ENCODE results near the gene GNAZ. TPM values are rescaled to one million over a fixed set of nuclear protein-coding genes. Genes with fewer than 3 reads are reported as not detected.

The GNAZ gene
- total RNA-seq, 2 donors from 2014 or later, result 0.56 to 0.89 TPM

DNA sequence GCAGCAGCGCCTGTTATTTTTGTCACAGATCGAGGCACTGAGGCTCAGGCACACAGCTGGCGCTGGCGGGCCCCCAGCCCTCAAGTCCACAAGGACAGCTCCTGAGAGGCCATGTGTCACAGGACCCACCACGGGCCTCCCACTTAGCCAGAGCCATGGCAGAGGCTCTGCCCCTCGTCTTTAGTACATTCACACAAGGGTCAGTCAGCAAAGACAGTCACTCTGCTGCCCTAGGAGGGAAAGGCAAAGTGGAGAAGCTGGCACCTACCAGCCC is 29.1 kb downstream of the GNAZ start:
- H3K36me3 Mint-ChIP-seq (ENCODE audit: insufficient read depth in 2 of 2), result no peaks in the 10 kb centered on the region
- H3K4me1 Mint-ChIP-seq (ENCODE audit: low read depth), result no peaks in the 10 kb centered on the region
- no peaks in the 10 kb centered on the region for H3K27me3 Mint-ChIP-seq (ENCODE audit: low read depth)
- ATAC-seq (replicated peaks in 1 of 2) (no peak), DNase-seq (no peak)
- no peak overlapping the region for H3K27ac Mint-ChIP-seq
- no peak overlapping the region for H3K4me3 Mint-ChIP-seq
- H3K9me3 Mint-ChIP-seq, result no peaks in the 10 kb centered on the region

DNA sequence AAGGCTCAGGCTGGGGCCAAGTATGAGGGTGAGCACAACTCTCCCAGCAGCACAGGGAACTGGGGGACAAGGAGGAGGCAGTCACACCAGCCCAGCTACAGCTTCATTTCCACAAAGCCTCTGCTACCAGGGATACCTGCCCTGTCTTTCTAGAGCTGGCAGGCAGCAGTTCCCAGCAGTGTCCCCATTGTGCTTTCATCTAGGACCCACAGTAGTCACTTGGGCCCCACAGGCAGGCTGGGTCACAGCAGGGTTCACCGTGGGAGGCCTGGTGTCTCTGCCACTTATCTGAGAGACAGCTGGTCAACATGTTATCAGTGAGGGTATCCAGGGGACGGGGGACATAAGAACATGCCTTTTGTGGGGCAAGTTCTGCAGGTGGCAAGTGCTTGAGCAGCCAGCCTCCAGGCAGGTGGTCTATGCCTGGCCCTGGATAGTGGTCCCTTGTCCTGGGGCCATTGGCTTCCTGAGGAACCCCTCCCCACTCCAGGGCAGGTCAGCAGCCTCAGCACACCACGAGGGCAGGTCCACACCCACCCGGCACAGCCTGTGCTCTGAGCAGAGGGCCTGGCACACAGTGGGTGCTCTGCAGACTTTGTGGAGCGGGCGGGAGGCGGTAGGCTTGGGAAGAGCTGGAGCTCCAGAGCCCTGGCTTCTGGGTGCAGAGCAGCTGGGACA is 29.9 kb downstream of the GNAZ start:
- H3K4me1 Mint-ChIP-seq (ENCODE audit: low read depth), result no peaks in the 10 kb centered on the region
- no peaks in the 10 kb centered on the region for H3K9me3 Mint-ChIP-seq
- no peaks in the 10 kb centered on the region for H3K36me3 Mint-ChIP-seq (ENCODE audit: insufficient read depth in 2 of 2)
- no peak overlapping the region for H3K27ac Mint-ChIP-seq
- DNase-seq (no peak), ATAC-seq (replicated peaks in 1 of 2) (no peak)
- no peaks in the 10 kb centered on the region for H3K27me3 Mint-ChIP-seq (ENCODE audit: low read depth)
- no peak overlapping the region for H3K4me3 Mint-ChIP-seq

DNA sequence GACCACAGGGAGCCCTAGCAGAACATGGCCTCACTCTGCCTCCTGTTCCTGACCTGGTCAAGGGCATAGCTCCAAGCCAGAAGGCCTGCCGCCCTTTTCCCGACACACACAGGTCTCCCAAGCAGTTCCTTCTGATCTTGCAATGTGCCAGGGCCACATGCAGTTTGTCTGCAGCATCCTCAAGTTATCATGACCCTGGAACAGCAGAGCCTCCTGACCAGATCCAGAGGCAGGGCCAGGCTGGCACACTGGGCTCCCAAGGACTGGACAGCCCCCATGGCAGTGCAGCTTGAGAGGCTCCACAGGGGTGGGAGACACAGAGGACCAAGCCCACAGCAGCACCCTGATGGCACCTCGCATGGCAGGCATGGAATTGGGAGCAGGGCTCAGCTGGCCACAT is 31.2 kb downstream of the GNAZ start:
- H3K4me3 Mint-ChIP-seq, result no peak overlapping the region
- H3K4me1 Mint-ChIP-seq (ENCODE audit: low read depth), result no peaks in the 10 kb centered on the region
- H3K36me3 Mint-ChIP-seq (ENCODE audit: insufficient read depth in 2 of 2), result no peaks in the 10 kb centered on the region
- ATAC-seq (replicated peaks in 1 of 2) (no peak), DNase-seq (no peak)
- no peaks in the 10 kb centered on the region for H3K9me3 Mint-ChIP-seq
- H3K27me3 Mint-ChIP-seq (ENCODE audit: low read depth), result no peaks in the 10 kb centered on the region
- H3K27ac Mint-ChIP-seq, result no peak overlapping the region

DNA sequence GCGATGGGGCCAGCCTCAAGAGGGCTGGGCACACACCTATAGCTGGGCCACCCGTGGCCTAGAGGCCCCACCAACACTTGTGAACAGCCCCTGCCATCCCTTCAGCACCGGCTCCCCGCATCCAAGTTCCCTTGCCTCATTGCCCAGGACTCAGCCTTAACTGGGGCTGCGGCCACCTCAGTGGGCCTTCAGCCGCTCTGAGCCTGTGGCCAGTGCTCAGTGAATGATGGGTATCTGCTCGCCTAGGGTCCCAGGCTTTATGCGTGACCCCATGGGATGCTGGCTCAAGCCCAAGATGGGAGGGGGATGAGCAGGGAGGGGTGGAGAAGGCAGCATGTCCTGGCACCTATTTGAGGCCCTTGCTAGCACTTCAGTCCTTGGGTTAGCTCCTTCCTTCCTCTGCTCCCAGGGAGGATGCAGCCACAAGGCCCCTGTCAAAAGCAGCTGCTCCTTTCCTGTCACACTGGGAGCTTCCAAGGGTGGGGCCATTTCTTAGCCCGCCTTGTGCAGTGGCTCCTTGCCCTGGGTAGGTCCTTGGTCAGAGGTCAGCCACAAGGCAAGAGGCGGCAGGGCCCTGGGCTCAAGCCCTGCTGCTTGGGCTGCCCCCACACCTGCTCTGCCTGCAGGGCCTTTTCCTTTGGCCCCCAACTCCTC is 31.8 kb downstream of the GNAZ start:
- Mint-ChIP-seq H3K4me3 (no peak overlapping the region), H3K4me1 (ENCODE audit: low read depth) (no peaks in the 10 kb centered on the region), H3K27ac (no peak overlapping the region), H3K9me3 (no peaks in the 10 kb centered on the region), H3K36me3 (ENCODE audit: insufficient read depth in 2 of 2) (no peaks in the 10 kb centered on the region), H3K27me3 (ENCODE audit: low read depth) (no peaks in the 10 kb centered on the region)
- DNase-seq, result no peak
- no peak for ATAC-seq (replicated peaks in 1 of 2)

DNA sequence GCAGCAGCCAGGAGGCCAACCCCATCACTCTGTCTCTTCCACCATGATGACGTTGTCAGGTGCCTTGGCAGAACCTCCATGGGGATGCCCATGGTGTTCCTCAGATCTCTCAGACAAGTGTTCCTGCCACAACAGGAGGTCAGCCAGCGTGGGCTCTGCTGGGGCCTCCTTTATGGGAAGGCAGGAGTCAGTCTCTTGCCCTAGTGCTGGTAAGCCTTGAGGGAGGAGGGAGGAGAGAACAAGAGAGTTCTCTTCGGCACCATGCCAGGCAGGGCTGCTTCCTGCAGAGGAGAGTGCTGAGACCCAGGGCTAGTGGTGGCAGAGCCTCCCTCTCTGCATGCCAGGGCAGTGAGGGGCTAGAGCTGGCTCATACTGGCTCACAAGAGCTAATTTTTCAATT is 32.5 kb downstream of the GNAZ start:
- Mint-ChIP-seq H3K27ac (no peak overlapping the region), H3K27me3 (ENCODE audit: low read depth) (no peaks in the 10 kb centered on the region), H3K9me3 (no peaks in the 10 kb centered on the region), H3K4me1 (ENCODE audit: low read depth) (no peaks in the 10 kb centered on the region), H3K36me3 (ENCODE audit: insufficient read depth in 2 of 2) (no peaks in the 10 kb centered on the region), H3K4me3 (no peak overlapping the region)
- DNase-seq (no peak), ATAC-seq (replicated peaks in 1 of 2) (no peak)

DNA sequence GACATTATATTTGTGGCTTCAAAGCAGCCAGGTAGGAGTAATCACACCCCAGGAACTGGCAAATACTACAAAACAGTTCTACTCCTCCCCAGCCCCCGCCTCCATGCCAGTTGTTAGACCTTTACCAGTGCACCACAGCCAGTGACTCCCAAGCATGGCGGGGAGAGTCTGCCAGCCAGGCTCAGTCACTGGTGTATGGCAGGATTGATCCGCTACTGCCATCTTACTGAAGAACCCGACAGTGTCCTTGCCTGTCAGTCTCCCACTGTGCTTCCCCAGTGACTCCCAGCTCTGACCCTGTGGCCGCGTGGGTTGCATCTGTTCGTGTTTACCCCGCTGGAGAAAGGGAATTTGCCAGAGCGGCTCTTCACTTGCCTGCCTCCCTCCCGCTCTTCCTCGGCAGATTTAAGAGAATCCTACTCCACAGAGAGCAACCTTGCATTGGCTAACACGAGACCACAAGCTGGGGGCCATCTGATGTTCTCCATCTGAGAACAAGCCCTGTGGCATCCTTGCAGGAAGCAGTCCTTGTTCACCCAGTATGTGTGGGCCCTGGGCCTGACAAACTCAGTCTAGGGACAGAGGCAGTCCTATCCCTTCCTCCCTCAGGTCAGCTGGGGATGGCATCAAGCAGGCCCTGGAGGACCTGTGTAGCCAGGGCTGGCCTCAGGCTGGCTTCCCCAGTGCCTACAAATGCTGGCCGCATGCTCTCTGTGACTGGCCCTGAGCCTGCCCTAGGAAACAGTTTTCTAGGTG is 33.1 kb downstream of the GNAZ start:
- ATAC-seq (replicated peaks in 1 of 2), result no peak
- no peaks in the 10 kb centered on the region for H3K9me3 Mint-ChIP-seq
- H3K27me3 Mint-ChIP-seq (ENCODE audit: low read depth), result no peaks in the 10 kb centered on the region
- H3K4me1 Mint-ChIP-seq (ENCODE audit: low read depth), result no peaks in the 10 kb centered on the region
- no peaks in the 10 kb centered on the region for H3K36me3 Mint-ChIP-seq (ENCODE audit: insufficient read depth in 2 of 2)
- no peak for DNase-seq
- H3K27ac Mint-ChIP-seq, result no peak overlapping the region
- H3K4me3 Mint-ChIP-seq, result no peak overlapping the region

DNA sequence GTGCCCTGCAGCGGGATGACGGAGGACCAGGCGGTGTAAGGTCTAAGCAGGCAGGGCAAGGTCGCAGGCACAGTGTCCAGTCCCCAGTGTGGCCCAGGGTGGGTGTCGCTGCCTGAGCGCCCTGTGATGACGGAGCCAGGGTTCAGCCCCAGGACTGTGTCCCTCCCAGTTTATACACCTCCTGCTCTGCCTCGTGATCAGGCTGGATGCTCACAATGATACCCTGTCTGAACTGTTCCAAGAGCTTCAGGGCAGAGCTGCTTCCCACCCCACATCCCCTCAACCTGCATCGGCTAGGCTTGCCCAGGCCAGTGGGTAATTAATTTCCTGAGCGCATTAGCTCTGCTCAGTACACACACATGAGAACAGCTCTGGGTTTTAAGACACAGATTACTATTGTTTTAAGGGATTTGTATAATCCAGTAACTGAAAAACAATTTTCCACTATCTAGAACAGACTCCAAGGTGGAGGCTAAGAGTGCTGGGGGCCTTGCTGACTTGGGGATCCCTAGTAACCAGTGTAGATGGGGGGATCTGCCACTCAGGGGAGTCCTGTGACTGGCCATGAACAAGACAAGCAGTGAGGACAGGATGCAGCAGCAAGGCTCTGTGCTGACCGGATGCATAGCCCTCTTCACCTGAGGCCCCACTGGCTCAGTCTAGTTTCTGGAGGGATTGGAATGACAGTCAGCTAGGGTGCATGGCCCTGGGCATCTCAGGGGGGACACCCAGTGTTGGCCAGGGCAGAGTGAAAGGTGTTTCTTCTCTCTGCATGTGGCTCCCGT is 34.1 kb downstream of the GNAZ start:
- H3K4me3 Mint-ChIP-seq, result no peak overlapping the region
- no peaks in the 10 kb centered on the region for H3K27me3 Mint-ChIP-seq (ENCODE audit: low read depth)
- H3K4me1 Mint-ChIP-seq (ENCODE audit: low read depth), result no peaks in the 10 kb centered on the region
- ATAC-seq (replicated peaks in 1 of 2) (no peak), DNase-seq (no peak)
- no peak overlapping the region for H3K27ac Mint-ChIP-seq
- no peaks in the 10 kb centered on the region for H3K9me3 Mint-ChIP-seq
- H3K36me3 Mint-ChIP-seq (ENCODE audit: insufficient read depth in 2 of 2), result no peaks in the 10 kb centered on the region

DNA sequence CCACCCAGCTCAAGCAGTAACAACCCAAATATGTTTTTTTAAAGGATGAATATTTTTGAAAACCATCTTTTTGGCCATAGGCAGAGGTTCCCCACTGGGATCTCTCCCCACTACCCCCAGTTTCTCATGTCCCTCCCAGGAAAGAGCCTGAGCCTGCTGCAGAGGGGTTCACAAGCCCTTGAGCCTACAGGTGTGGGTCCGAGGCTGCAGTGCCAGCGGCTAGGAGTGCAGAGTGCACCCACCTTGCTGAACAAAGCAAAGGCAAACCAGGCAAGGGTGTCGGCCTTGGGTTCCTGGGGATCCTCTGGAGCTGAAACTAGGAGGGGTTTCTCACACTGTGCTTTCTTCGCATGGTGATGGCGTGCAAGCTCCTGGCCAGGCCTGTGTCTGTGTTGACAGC is 35.0 kb downstream of the GNAZ start:
- no peak for DNase-seq
- H3K4me3 Mint-ChIP-seq, result no peak overlapping the region
- no peaks in the 10 kb centered on the region for H3K9me3 Mint-ChIP-seq
- H3K36me3 Mint-ChIP-seq (ENCODE audit: insufficient read depth in 2 of 2), result no peaks in the 10 kb centered on the region
- no peaks in the 10 kb centered on the region for H3K4me1 Mint-ChIP-seq (ENCODE audit: low read depth)
- no peak for ATAC-seq (replicated peaks in 1 of 2)
- no peak overlapping the region for H3K27ac Mint-ChIP-seq
- H3K27me3 Mint-ChIP-seq (ENCODE audit: low read depth), result no peaks in the 10 kb centered on the region

DNA sequence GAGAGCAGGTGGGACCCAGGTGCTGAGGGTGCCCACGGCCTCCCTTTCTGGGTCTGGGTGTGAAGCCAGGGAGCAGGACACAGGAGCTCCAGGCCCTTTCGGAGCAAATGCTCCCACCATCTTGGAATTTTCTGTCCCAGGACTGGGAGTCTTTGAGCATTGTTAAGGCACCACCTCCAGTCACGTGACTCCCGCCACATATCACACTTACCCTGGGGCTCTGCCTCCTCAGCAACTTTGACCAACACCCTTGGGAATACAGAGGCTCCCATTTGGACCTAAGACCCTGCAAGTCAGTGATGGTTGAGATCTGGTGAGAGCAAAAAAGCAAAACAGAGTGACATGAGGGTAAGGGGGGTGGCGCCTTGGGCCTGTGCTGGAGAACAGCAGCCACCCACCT is 35.6 kb downstream of the GNAZ start:
- ATAC-seq (replicated peaks in 1 of 2), result no peak
- Mint-ChIP-seq H3K9me3 (no peaks in the 10 kb centered on the region), H3K27ac (no peak overlapping the region), H3K4me1 (ENCODE audit: low read depth) (no peaks in the 10 kb centered on the region), H3K4me3 (no peak overlapping the region), H3K36me3 (ENCODE audit: insufficient read depth in 2 of 2) (no peaks in the 10 kb centered on the region), H3K27me3 (ENCODE audit: low read depth) (no peaks in the 10 kb centered on the region)
- no peak for DNase-seq

DNA sequence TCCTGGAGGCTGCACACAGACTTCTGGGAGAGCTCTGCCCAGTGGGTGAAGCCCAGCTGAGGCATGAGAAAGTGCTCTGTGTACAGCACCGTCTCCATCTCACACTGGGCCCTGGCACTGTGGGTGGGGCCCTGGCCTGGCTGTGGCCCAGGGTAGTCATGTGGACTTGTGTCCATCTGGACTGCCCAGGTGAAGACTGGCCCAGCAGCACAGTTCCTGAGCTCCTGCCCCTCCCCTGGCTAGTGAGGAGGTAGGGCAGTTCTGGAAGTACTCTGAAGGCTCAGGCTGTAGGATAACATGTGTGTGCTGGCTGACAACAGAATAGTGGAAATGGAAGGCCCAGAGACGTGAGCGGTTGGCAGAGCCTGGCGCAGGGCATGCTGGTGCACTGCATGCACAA is 36.0 kb downstream of the GNAZ start:
- no peaks in the 10 kb centered on the region for H3K4me1 Mint-ChIP-seq (ENCODE audit: low read depth)
- no peak overlapping the region for H3K4me3 Mint-ChIP-seq
- no peak for ATAC-seq (replicated peaks in 1 of 2)
- no peak overlapping the region for H3K27ac Mint-ChIP-seq
- no peaks in the 10 kb centered on the region for H3K36me3 Mint-ChIP-seq (ENCODE audit: insufficient read depth in 2 of 2)
- no peak for DNase-seq
- H3K27me3 Mint-ChIP-seq (ENCODE audit: low read depth), result no peaks in the 10 kb centered on the region
- no peaks in the 10 kb centered on the region for H3K9me3 Mint-ChIP-seq

DNA sequence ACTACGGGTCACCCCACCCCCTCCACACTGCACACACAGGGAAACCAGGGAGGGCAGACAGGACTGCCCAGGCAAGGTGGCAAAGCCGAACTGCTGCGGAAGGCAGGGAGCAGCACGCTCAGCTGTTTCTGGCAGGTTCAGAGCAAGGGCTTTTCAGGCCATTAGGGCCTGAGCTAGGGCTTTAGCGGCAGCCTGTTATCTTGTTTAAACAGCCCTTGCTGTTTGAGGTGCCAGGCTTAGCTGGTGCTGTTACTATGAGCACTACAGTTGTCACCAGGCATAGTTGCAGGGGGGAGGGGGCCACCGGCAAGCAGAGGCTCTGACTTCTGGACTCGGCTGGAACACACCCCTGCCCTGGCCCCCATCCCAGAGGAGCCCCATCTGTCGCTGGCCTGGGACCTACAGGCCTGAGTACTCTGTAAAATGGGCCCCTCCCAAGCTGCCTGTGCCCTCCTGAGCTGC is 36.6 kb downstream of the GNAZ start:
- no peaks in the 10 kb centered on the region for H3K36me3 Mint-ChIP-seq (ENCODE audit: insufficient read depth in 2 of 2)
- H3K9me3 Mint-ChIP-seq, result no peaks in the 10 kb centered on the region
- DNase-seq, result no peak
- no peaks in the 10 kb centered on the region for H3K27me3 Mint-ChIP-seq (ENCODE audit: low read depth)
- H3K27ac Mint-ChIP-seq, result no peak overlapping the region
- no peaks in the 10 kb centered on the region for H3K4me1 Mint-ChIP-seq (ENCODE audit: low read depth)
- no peak overlapping the region for H3K4me3 Mint-ChIP-seq
- no peak for ATAC-seq (replicated peaks in 1 of 2)

DNA sequence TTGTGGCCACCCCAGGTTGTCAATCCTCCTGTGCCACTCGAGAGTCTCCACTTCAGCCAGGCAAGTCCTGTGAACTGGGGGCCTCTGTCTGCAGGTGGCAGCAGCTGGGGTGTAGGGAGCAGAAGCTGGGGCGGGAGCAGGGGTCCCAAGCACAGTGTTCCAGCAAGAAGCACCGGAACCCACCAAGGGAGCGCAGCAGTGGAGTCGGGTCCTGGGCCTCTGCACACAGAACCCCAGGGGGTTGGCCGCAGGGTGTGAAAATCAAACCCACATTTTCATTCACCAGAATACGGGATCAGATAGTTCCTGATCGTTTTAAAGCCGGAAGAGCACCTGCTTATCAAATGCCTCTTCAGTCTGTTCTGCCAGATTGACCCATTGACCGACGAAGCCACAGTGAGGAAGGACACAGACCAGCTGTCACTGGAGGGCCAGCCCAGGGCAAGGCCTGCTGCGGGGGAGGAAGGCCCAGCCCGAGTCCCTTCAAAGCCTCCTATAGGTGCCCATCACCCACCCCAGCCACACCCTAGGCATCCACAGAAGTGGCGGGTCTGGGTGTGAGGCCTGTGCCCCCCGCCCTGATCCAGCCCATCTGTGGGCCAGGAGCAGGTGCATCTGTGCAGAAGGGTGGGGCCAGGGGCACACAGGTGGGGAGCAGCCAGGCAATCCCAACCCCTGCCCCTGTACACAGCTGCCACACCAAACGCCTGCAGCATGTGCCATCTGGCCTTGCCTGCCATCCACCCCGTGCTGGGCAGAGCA is 37.3 kb downstream of the GNAZ start:
- Mint-ChIP-seq H3K27ac (no peak overlapping the region), H3K4me3 (no peak overlapping the region), H3K4me1 (ENCODE audit: low read depth) (no peaks in the 10 kb centered on the region), H3K36me3 (ENCODE audit: insufficient read depth in 2 of 2) (no peaks in the 10 kb centered on the region), H3K27me3 (ENCODE audit: low read depth) (no peaks in the 10 kb centered on the region), H3K9me3 (no peaks in the 10 kb centered on the region)
- DNase-seq (no peak), ATAC-seq (replicated peaks in 1 of 2) (no peak)
